Stimulated activated CD4-positive, alpha-beta T cell treated with anti-CD3 and anti-CD28 coated beads, TNF-alpha, amount 100 ng/mL, for 24 hours (primary cell): ENCODE measurements around the gene COPS7A.

Source experiments
- DNase-seq, 3 experiments: peaks; one replicate each; pipeline ENCODE4 v3.0.0-alpha.2; 2020; ENCODE audit warnings: low read depth in 3 of 3

COPS7A gene

DNA sequence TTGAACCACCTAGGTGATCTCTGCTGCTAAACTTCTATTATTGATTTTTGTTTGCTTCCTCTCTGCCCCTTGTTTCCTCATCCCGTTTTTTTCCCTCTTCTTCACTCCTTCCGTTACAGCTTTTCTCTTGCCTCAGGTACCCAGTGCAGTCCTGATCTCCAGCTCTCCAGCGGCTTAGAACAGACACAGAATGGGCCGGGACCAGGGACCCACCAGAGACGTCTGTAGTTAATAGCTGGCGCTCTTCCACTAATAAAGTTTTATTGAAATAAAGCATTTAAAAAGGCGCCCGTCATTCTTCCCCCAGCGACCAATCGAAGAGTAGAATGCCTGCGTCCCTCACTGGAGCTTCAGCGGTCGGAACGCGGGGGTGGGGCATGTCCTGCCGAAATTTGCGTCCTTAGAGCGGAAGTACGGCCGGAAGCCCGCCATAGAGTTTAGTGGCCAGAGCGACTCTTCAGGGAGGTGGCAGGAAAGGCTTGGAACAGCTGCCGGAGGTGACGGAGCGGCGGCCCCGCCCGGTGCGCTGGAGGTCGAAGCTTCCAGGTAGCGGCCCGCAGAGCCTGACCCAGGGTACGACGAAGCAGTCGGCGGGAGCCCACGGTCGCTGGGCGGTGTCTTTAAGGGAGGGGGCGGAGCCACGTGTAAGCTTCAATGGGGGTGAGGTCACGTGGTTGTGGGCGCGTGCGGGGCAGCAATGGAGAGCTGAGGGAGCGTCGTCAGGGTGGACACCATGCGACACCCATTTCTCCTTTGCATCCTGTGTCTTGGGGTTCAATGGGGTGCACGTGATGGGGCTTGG lies at the start of gene COPS7A:
Gene COPS7A, plus strand, starts transcription at position 440 of the 802 bp plus-strand sequence. CDS start 611 bp downstream, outside the sequence.
- peak; percentile 88 to 98 (median 92) for DNase-seq

DNA sequence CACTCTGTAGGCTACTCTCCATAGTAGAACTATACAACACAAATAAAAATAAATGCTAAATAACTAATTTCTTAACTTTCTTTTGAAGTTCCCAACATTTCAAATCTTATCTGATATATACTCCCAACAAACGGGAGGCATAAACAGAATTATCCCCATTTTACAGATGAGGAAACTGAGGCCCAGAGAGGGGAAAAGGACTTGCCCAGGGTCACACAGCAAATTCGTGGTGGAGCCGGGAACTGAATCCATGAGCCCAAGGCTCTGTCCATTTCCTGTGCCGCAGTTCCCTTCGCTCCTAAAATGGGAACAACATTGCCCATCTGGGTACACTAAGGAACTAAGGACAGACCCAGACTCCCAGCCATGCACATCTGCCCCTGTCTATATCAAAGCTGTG lies 46.9 kb upstream of the COPS7A start:
- DNase-seq, result no peak

GRCh38 chr12:6684609-6685008 lies 39.2 kb upstream of the COPS7A start:
- DNase-seq, result peak in 1 of 3 experiments; percentile 41

DNA sequence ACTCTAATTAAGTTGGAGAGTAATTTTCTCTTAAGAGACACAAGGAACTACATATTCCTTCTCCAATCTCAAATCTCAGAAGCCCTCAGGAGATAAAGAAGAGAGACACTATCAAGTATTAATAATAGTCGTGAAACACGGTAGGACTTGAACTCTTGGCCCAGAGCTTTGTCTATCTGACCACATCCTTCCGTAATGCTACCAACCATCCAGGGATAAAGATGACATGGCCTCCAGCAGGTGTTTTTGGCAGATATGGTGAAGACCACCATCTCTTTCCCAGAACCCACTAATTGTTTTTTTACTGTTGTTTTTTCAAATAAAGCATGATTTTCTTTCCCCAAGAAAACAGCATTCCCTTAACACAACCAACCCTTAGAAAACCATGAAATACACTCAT lies 38.0 kb upstream of the COPS7A start:
- no peak for DNase-seq

GRCh38 chr12:6688543-6688998 lies 35.3 kb upstream of the COPS7A start:
- no peak for DNase-seq

DNA sequence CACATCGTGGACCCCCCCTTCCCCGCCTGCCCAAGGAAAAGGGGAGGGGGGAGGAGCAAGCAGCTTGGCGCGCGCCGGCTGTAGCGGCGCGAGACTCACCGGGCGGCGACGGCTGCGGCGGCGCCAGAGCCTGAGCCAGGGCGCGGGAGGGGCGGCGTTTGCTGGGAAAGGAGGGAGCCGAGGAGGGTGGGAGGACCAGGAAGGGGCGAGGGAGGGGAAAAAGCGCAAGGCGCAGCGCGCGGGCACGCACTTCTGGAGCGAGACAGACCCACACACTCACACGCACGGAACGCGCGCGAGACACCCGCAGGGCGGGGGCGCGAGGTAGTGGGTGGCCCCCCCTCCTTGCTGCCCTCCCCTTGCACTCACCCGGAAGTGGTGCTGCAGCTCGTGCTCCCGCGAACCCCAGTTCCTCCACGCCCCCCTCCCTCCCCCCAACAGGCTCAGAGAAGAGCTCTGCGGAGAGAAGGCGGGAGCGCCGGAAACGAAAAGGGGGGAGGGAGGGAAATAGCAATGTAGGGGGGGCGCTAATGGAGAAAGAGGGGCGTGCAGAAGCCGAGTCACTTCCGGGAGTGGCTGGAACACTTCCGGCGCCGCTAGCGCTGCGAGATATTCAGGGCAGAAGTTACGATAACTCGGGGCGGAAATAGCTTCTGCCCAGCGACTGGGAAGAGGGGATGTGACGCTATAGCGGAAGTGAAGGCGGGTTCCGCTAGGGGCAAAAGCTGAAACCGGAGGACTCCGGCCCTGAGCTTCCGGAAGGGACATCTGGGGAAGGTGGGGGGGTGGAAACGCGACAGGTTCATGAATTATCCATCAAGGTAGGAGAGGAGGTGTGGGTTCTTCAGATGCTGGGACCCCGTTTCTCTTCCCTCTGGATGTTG lies 34.6 kb upstream of the COPS7A start, which contains the start of gene ZNF384:
Gene ZNF384, minus strand, starts transcription at position 377 of the 884 bp plus-strand sequence. CDS start 9,855 bp downstream, outside the sequence.
- peak; percentile 88 to 92 (median 92) for DNase-seq

- DNase-seq, result no peak
Observed at GRCh38 chr12:6691473-6691872, 32.4 kb upstream of the COPS7A start.

DNA sequence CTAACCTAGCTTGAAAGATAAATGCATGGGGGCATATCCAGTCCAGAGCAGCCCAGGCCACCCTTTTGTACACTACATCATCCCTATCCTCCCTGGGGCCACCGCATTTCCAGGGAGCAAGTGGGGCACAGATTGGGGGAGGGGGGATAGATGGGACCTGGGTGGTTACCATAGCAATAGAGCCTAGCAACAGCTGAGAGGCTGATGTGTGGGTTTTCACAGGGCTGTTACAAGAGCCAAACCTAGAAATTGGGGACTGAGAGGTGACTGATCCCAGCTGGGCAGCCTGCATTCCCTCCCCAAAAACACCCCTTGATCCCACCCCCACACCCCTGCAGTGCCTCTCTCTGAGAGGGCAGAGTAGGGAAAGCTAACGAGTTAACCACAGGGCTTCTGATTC lies 31.0 kb upstream of the COPS7A start:
- no peak for DNase-seq

- DNase-seq, result no peak
Observed at GRCh38 chr12:6693832-6694355, 30.0 kb upstream of the COPS7A start.

- DNase-seq, result no peak
Observed at GRCh38 chr12:6694701-6695100, 29.1 kb upstream of the COPS7A start.

GRCh38 chr12:6695313-6696045 lies 28.4 kb upstream of the COPS7A start:
- no peak for DNase-seq

- DNase-seq, result no peak
Observed at GRCh38 chr12:6696690-6697583, 26.9 kb upstream of the COPS7A start.

DNA sequence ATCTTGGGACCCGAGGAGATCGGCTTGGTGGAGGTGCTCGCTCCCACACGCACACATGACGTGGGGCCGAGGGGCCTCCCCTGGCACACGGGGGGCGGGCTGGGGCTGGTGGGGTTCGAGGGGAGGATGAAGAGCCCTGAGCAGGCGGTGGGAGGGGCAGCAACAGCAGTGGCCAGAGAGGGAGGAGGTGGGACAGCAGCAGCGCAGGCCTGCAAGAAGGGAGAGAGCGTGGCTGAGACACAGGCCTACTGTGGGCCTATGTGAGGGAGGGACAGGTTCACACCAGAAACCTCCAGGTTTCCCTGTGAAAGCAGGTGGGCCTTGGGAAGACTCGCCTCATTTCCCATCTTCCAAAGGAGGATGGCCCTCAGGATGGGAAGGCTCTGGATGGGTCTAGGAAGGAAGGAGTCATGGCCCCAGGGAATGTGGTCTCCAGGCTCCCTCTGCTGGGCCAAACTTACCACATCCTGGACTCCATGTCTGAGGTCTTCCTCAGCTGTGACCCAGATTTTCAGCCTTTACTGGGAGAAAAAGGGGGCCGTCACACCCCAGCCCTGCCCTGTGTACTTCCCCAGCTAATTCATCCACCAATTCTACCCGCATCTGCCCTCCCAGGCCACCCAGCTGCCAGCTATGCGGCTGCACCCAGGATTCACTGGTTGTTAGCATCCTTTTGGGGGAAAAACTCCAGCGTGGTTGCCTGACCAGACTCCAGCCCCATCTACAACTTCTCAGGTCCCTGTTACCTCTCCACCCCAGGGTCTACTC lies 26.1 kb upstream of the COPS7A start:
- peak in 1 of 3 experiments; percentile 15 for DNase-seq

DNA sequence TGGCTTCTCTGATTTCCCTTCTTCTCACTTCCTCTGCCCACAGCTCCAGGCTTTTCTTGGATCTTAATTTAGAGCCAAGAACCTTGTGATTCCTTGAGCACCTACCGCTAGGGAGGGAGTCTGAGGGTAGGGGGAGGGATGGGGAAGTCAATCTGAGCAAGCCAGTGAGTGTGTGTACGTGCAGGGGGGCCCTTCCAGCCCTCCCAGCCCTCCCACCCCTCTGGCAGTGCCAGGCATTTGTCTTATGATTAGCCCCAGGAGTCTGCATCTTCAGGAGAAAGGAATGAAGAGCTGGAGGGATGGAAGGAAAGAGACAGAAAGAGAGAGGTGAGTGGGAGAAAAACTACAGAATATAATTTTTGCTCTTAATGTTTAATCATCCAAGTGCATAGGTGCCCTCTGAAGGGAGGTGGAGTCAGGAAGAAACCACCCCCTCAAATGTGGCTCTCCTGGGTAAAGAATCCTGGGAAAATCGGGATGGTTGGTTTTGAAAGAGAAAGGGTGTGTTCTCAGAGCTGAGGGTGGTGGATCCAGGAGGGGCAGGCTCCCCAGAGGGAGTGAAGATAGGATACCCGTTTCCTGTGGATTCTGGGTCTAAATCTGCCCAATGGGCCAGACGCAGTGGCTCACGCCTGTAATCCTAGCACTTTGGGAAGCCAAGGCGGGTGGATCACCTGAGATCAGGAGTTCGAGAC lies 25.3 kb upstream of the COPS7A start:
- DNase-seq, result no peak

- no peak for DNase-seq
Observed at GRCh38 chr12:6699259-6699988, 24.4 kb upstream of the COPS7A start.

DNA sequence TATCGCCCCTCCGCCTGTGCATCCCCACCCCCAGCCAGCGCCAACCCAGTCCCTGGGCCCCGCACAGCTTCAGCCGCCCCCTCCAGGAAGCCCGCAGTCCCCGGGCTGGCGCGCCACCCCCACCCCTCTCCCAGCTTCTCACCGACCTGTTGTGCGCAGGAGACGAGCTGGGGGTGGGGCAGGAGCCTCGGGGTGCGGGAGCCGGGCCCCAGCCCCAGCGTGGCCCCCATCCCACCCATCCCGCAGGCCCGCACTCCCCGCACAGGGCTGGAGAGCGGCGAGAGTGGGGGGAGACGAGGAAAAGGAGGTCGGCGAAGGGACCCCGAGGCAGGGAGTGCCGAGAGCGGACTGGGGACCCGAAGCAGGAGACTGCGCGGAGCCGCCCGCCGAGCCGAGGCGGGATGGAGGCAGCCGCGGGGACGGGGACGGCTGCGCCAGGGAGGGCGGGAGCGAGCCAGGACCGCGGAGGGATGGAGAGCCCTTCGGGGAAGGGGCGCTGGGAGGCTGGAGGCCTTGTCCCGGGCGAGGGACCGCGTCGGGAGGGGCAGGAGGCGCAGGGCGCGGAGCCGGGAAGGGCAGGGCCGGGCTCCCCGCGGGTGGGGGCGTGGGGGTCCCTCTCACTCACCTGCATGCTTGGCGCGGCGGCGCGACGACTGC lies 23.7 kb upstream of the COPS7A start:
- no peak for DNase-seq

DNA sequence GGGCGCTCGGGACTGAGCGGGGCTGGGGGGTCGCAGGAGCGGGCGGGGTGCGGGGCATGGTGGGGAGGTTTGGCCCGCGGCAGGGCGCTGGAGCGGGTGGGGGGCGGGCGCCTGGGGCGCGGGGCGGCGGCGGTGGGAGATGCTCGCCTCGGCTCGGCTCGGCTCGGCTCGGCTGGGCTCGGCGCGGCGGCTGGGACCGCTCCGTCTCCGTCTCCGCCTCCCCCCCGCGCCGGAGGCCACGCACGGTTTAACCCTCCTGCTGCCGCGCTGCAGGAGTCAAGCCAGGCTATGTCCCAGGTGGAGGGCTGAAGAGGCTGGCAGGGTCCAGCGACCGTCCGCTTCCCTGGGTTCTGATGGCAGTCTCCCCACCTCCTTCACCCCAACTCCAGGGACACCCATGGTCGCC lies 23.2 kb upstream of the COPS7A start, which contains the start of gene PIANP:
Gene PIANP, minus strand, starts transcription at position 170 of the 406 bp plus-strand sequence. CDS start 2,754 bp downstream, outside the sequence.
- DNase-seq, result peak in 2 of 3 experiments; percentile 11 to 43
